AG08396 (cell line): ENCODE measurements around the gene ZWILCH.

Experiments
- DNase-seq: peaks from one replicate; pipeline ENCODE4 v3.0.0; 2012; ENCODE audit warnings: low spot score, mixed read lengths

The ZWILCH gene

DNA sequence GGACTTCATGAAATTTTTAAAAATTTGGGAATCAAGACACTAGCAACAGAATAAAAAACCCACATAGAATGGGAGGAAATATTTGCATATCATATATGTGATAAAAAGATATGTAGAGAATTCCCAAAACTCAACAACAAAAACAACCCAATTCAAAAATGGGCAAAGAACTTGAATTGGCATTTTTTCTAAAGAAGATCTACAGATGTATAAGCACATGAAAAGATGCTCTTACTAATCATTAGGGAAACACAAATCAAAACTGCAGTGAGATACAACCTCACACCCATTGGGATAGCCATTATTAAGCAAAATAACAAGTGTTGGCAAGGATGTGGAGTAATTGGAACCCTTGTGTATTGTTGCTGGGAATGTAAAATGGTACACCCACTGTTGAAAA is 50.6 kb downstream of the ZWILCH start:
- DNase-seq: no peak

DNA sequence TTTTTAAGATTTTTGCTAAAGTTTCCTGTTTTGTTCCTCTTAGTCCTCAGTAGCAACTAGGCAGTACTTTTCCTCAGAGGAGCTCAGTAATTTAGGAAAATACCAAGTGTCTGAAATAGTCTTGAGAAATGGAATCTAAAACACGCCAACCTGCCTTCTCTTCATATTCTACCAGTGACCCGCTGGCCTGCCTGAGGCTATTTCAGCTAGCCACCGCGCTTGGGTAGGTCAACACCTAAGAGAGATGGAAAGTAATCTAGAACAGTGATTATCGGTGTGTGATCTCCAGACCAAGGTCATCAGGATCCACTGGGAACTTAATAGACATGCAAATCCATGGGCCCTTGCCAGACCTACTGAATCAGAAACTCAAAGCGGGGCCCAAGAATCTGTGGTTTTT is 53.1 kb downstream of the ZWILCH start:
- no peak for DNase-seq

DNA sequence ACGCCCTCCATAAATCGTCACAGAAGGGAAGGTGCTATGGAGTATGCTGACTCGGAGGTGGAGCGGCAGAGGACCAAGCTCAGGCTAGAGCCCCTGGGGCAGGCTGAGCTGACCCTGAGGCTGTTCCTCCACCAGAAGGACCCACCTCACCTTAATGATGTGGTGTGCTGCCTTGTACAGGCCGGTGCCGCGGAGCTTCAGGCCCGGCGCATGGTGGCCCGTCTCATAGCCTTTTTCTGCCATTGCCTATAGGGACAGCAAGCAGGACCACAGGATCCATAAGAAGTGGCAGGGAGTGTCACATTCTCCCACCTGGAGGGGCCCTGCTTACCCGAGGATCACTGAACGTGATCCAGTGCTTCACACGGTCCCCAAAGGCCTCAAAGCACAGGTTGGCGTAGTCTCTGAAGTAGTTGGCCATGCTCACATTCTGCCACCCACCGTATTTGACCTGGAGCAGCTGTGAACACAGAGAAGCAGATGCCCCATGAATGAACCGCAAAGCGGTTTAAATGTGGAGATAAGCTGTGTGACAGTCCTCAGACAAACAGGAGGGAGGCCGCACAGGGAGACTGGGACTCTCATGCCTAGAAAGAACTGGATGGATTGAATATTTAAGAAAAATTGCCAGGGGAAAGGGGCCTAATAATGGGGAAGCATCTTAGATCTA is 55.9 kb downstream of the ZWILCH start:
- no peak for DNase-seq

DNA sequence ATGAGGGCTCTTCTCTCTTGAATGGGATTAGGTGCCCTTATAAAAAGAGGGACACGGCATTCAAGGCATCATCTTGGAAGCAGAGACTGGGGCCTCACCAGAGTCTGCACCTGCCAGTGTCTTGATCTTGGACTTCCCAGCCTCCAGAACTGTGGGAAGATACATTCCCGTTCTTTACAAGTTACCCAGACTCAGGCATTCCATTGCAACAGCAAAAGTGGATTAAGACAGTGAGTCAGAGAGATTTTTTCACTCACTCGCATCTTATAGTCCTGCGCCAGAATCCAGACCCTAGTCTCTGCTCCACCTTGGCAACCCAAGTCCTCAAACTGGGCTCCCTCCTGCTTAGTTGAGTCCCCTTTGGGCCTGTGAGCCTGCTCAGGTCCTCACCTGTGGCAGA is 58.0 kb downstream of the ZWILCH start:
- DNase-seq: no peak

DNA sequence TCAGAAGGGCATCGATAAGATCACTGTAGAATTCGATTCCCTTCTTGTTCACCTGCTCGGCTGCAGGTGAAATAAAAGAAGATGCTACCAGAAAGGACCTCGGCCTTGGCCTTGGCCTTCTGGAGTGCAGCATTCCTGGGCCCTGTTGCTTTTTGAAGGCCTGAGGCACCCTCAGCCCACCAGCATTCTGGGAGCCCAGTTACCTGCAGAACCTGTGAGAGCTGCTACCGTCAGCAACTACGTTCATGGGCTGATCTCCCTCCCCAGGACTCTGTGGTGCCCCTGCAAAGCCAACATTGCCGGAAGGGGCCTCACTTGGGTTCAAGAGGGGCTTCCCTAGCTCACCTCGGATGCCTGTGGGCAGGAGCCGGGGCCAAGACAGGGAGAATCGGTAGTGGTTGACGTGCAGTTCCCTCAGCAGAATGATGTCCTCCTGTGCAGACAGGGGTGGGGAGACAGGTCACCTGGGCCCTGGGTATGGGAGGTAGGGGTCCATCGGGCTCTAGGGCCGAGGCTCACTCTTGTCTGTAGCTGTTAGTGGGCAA is 58.5 kb downstream of the ZWILCH start:
- no peak for DNase-seq

DNA sequence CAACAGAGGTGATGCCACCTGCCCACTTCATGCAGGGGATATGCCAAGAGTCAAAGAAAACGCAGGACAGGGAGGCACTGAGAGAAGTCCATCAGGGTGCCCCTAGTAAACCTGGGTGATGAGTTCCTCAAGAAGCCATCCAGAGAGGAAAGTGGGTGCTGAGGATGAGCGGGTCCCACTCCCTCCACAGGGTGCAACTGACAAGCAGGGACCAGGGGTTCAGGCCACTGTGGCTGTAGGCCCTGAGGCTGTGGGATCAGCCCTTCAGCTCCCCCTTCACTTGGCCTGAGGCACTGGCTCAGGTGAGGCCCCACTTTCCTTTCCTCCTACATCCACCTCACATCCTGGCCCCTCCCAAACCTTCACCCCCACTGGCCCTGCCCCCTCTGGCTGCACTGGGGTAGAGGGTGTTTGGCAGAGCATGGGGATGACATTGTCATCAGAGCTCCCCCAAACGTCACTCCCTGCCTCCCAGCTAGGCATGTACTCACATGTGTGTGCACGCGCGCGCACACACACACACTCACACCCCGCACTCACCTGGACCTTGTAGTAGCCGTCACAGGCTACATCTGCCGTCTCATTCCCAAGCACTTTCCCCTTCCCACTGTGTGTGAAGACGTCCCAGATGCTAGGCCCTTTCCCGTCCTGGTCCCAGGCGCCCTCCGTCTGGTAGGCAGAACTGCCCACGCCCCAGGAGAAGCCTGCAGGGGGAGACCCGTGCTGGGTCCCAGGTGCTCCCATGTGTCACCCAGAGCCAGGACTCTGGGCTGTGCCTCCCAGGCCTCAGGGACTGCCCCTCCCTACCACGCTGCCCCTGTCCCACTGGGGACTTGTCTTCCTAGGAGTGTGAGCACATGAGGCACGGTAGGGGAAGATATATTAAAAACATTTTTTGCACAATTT is 59.3 kb downstream of the ZWILCH start:
- no peak for DNase-seq

DNA sequence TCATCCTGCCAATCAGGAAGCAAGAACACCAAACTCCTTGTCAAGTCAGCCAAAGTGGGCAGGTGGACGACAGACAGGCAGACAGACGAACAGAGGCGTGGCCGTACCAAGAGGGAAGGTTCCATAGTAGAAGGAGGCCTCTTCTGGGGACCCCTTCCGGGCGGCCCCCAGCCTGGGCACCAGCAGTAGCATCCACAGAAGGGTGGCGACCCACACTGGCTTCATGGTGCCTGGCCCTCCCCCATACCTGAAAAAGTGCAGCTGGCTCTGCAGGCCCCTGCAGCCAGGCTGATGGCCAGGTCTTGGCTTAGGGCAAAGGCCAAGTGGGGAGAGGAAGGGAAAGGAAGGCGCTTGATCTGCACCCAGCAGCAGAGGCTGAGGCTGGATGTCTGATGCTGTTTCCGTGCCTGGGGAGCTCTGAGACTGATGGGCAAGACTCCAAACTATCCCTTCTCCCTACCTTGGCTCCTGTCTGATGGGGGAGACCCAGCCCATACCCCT is 60.1 kb downstream of the ZWILCH start:
- DNase-seq: no peak

DNA sequence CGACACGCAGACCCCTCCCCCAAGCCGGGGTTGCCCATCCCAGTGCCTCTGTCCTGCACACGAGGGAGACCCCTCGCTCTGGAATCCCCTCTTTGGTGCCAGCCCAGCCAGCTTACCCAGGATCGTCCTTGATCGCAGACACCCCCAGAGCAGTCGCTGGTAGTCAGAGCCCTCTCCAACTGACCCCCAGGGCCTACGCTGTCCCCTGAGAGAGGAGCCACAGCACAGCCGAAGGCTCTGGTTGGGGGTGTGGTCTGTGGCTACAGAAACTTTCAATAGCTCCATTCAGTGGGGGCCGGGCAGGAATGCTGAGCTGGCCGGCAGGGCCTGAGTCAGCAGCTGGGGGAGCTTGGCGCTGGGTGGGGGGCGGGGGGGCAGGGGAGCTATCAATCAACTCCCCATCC is 60.6 kb downstream of the ZWILCH start, which contains the start of gene LCTL:
TSS of gene LCTL (minus strand) at position 258 of the 404 bp plus-strand sequence. CDS start 633 bp downstream, outside the sequence.
- peak; percentile 49 for DNase-seq

DNA sequence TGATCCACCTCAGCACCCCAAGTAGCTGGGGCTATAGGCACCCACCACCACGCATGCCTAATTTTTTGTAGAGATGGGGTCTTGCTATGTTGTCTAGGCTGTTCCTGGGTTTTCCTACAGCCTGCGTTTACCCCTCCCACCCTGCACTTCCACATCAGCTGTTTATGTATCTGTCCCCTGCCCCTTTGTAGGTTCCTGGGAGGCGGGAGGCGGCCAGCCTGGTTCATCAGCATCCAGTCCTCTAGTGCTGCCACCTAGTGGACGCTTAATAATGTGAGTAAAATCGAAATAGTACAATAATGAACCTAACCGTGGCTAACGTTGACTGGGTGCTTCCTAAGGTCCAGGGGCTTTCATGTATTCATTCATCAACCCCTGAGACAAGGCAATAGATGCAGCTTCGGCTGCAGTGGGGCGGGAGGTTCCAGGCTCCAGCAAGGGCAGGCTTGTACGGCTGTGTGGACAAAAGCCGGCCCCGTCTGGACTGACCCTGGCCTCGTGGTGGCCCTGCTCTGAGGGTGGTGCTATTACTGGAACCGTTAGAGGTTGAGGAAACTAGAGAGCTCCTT is 61.9 kb downstream of the ZWILCH start:
- DNase-seq: peak; percentile 78

DNA sequence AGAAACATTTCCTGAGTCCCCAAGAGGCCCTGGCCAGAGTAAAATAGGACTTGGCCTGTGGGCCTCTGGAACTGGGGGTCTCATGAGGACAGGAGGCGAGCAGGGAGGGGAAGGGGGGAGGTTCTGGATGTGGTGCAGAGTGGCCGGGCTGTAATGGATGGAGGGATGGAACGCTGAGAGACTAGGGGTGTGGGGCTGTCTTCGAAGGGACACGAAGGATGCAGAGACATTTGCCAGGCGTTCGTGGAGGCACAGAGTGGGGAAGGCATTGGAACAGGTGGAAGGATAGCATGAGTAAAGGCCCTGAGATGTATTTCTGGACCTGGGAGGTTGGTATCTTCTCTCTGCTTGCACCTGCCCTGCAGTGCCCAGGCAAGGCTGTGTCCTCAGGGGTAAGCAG is 62.8 kb downstream of the ZWILCH start:
- no peak for DNase-seq

DNA sequence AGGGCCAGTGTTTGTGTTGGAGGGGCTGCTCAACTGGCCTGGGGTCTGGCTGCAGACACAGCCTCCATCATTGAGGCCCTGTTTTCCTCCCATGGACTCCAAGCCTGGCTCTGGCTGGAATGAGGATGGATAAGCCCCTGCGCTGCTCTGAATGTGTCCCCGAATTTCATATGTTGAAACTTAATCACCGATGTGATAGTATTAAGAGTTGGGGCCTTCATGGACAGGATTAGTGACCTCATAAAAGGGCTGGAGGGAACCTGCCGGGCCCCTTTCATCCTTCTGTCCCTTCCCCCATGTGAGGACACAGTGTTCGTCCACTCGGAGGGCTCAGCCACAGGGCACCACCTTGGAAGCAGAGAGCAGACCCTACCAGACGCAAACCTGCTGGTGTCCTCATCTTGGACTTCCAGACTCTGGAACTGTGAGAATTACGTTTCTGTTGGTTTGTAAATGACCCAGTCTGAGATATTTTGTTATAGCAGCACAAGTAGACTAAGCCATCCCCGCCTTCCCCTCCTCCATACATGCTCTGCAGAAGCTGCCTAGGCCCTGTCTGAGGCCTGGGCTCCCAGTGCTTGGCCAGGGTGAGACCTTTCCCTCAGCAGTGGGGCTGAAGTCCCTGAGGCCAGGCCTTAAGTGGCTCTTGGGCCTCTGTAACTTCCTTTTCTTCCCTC is 64.5 kb downstream of the ZWILCH start:
- DNase-seq: no peak

DNA sequence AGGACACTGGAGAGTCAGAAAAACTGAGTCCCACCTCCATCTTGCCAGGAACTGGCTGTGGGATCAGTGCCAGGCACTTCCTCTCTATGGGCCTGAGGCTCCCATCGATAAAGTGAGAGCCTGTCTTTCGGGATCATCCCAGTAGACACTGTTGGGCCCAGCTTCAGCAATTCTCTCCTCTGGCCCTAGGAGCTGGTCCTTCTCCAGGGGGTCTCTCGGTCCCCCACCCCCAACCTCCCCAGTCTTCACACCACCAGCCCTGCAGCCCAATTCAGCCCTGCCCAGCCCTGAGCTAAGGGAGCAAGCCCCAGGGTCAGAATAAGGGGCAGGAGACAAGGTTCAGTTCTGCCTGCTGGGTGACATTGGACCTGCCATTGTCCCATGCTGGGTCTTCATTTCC is 65.2 kb downstream of the ZWILCH start:
- no peak for DNase-seq

DNA sequence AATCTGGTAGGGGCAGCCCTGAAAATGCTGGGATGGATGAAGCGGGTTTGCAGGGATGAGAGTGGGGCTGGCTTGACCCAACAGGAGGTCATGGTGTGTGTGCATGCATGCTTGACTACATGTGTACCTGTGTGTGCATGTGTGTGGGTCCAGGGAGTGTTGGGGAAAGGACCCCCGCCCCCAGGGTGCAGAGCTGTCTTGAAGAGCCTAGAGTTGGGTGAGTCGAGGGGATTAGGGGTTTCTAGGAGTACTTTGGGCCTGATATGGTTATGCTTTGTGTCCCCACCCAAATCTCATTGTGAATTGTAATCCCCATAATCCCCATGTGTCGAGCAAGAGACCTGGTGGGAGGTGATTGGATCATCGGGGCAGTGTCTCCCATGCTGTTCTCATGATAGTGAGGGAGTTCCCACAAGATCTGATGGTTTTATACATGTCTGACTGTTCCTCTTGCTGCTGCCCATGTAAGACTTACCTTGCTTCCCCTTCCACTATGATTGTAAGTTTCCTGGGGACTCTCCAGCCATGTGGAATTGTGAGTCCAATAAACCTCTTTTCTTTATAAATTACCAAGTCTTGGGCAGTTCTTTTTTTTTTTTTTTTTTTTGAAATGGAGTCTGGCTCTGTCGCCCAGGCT is 65.8 kb downstream of the ZWILCH start:
- DNase-seq: no peak

DNA sequence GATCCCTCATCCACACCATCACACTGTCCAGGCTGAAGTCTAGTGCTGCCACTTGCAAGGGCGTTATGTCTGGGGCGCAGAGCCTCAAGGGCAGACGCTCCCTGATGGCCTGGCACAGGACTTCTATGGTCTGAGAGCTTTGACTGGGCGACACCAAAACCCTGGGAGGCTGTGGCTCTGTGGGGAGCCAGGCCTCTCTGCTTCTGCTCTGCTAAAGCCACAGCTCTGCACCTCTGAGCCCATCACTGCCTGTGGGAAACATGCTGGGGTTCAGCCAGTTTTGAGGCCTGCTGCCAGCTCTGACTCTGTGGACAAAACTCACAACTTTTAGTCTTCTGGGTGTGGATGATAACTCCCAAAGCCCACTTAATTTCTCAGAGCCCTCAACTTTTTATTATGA is 67.0 kb downstream of the ZWILCH start:
- no peak for DNase-seq

DNA sequence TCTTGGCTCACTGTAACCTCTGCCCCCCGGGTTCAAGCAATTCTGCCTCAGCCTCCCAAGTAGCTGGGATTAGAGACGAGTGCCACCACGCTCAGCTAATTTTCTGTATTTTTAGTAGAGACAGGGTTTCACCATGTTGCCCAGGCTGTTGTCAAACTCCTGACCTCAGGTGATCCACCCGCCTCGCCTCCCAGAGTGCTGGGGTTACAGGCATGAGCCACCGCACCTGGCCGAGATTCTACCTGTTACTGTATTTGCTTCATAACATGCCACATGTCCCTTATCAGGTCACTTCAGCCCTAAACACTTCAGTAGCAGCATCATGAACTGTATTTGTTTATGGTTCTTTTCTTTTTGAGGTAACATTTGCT is 68.2 kb downstream of the ZWILCH start:
- DNase-seq: no peak

DNA sequence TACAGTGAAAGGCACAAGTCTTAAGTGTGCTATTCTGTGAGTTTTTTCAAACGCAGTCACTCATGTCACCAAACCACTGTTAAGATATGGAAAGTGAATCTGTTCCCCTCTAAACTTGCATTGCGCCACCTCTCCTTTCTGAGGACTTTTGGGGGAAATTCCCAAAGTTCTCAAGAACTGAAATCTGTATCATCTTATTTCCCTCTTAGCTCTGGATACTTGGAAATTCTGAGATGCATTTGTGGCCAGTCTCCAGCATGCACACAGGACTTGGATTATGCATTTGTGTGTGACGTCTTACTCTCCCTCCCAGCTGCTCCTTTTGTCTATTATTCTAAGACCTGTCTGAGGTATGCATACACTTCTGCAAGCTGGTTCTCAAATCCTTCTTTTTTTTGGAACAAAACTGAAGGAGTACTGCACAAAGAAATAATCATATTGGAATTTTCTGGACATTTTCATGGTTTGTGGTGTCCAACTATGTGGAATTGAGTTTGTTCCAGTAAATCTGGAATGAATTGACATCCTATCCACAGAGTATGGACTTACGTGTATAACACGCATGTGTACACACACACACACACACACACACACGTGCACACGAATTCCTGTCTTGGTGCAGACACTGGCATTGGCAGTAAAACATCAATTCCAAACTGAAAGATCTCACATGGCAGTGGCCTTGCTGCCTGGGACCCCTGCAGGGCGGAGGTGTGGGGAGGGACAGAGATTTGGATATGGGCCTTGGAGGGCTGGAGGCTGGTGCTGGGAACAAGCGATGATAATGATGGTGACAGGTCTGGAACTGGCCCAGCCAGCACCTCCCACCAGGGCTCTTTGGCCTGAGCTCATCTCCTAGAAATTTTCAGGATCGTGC is 68.8 kb downstream of the ZWILCH start:
- DNase-seq: peak; percentile 54

DNA sequence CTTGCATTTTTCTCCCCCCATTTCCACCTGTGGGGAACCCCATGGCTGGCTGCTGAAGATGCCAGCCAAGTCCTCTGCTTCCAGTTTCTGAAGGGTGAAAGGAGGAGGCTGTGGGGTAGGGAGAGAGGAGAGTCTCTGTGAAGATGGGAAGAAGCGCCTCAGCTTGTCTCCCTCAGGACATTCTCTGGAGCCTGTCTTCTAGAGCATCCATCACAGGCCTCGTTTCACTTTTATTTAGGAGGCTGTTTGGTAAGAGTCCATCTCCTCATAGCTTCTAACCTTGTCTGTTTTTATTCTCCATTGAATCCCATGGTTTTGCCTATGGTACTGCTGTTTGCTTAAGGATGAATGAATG is 69.4 kb downstream of the ZWILCH start:
- no peak for DNase-seq

DNA sequence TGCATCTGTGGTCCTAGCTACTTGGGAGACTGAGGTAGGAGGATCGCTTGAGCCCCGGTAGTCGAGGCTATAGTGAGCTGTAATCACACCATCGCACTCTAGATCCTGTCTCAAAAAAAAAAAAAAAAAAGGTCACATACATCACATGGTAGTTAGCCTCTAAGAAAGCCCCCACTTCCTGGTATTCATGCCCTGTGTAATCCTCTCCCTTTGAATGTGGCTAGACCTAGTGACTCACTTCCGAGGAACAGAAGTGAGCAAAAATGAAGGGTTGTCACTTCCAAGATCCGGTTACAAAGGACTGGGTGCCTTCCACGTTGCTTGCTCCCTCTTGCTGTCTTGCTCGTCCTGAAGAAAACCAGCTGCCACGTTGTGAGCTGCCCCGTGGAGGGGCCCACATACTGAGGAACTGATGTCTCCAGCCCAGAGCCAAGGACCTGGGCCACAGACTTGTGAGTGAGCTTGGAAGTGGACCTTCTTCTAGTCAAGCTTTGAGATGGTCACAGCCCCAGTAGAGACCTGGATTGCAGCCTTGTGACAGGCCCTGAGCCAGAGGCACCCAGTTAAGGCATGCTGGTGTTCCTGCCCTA is 73.3 kb downstream of the ZWILCH start:
- no peak for DNase-seq

DNA sequence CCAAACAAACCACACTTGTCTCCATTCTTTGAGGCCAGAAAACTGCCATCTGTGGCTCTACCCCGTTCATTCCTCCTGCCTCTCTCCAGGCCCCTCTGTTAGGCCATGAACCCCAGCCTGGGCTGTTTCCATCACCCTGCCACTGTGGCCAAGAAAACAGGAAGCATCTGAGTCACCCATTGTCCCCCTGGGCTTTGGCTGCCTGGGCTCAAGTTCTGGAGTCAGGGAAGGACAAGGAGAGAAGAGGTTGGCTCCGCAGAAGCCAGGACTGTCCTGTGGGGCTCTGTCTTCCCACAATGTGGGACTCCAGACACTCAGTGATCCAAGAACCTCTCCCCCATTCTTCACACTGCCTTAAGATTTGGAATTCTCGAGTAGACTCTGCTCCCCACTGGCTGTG is 75.5 kb downstream of the ZWILCH start:
- no peak for DNase-seq

DNA sequence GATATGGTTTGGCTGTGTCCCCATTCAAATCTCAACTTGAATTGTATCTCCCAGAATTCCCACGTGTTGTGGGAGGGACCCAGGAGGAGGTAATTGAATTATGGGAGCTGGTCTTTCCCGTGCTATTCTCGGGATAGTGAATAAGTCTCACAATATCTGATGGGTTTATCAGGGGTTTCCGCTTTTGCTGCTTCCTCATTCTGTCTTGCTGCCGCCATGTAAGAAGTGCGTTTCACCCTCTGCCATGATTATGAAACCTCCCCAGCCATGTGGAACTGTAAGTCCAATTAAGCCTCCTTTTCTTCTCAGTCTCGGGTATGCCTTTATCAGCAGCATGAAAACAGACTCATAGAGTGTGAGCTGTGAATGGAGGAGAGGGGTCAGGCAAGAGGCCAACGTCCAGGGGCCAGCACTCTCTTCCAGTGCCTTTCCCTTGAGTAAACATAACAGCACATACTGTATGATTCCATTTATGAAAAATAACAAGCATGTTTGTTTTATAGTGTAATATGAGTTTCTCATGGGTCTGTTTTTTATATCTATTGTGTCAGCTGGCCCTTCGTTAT is 76.9 kb downstream of the ZWILCH start:
- no peak for DNase-seq
